ENCODE results near the gene FIGN. TPM values are rescaled to one million over a fixed set of nuclear protein-coding genes. Genes with fewer than 3 reads are reported as not detected.

Gene FIGN
- total and polyA plus RNA-seq, 2 of the 13 experiments (the other 11 are each of a cell fraction or from before 2014, with no cell fraction given) = 6.6 to 6.7 TPM

- in situ Hi-C loops (cut with HindIII; ENCODE audit: extremely low pct_ligation_motif_present, low pct_unique_long_range_greater_than_20kb) (no loop called here), intact Hi-C loops (cut with micrococcal nuclease; ENCODE audit: unreplicated experiment) (loop anchor here (2.0 to 5.0 kb wide), 3 partner anchors 140 to 265 kb away; no protein-coding TSS in a partner anchor)
- Histone ChIP-seq H3K4me1 (ENCODE audit: insufficient read depth, low read length) (peaks cover 29% of the 10 kb centered on the region), H3K79me2 (ENCODE audit: insufficient read depth, low read length) (peaks cover 32% of the 10 kb centered on the region), H3K27me3 (ENCODE audit: control insufficient read depth in 1 of 2, insufficient read depth in 2 of 2, low read length in 2 of 2) (peaks cover 0 to 4% of the 10 kb centered on the region in 2 experiments; a peak in 2 of 5 replicates), H3K9ac (ENCODE audit: insufficient read depth, low read depth, low read length) (no peak overlapping the region), H2AFZ (ENCODE audit: low read length) (no peak overlapping the region), H4K20me1 (ENCODE audit: insufficient read depth, low read length) (no peaks in the 10 kb centered on the region), H3K4me3 (replicated peaks in 1 of 3; ENCODE audit: insufficient read depth in 1 of 3, low read depth in 2 of 3, low read length in 3 of 3) (peak overlapping the region in 1 of 3 experiments; percentile 87; a peak in 1 of 6 replicates), H3K27ac (ENCODE audit: extremely low read length, insufficient read depth, low read length) (no peak overlapping the region), H3K9me3 (ENCODE audit: low read length) (no peaks in the 10 kb centered on the region), H3K4me2 (ENCODE audit: low read depth, low read length) (peak overlapping the region; percentile 99), H3K36me3 (replicated peaks in 1 of 2; ENCODE audit: control insufficient read depth in 1 of 2, insufficient read depth in 2 of 2, low read length in 2 of 2) (no peaks in the 10 kb centered on the region)
- ATAC-seq (no peak), DNase-seq (ENCODE audit: low spot score) (no peak), FAIRE-seq (no peak)
- POLR2A ChIA-PET = interaction anchor here (1.2 kb wide), 1 partner anchor 9 kb away, joined by 3 read pairs; no protein-coding TSS in a partner anchor
- BruUV-seq (replicated peaks) = no TSS peak
- peak; percentile 86; the same call in 1 of the 2 replicates for TF ChIP-seq CBX2 (IDR thresholded peaks at IDR 0.05; ENCODE audit: low read depth, low read length)
- no peak for TF ChIP-seq CBX2 (CRISPR knock-in tag; IDR thresholded peaks at IDR 0.05; ENCODE audit: low read depth)
- peak in 1 of 2 experiments; percentile 71; a peak in 2 of 4 replicates for TF ChIP-seq REST (IDR thresholded peaks at IDR 0.05; ENCODE audit: borderline replicate concordance in 1 of 2, low read depth in 1 of 2, low read length in 2 of 2)
- no peak for TF ChIP-seq BRD4 (CRISPR knock-in tag; IDR thresholded peaks at IDR 0.05)
- CTCF ChIA-PET (ENCODE audit: low intra/inter-chr PET ratio, low total read pairs) = no interaction called here
- WGBS (ENCODE audit: low lambda C conversion rate) = 47% methylated on average over 2 of the region's 2 CpGs
These were observed 1.8 kb upstream of the FIGN start for GRCh38 chr2:163737563-163737962.

GRCh38 chr2:163737190-163737439 is 1.3 kb upstream of the FIGN start:
- FAIRE-seq (no peak), DNase-seq (ENCODE audit: low spot score) (no peak), ATAC-seq (no peak; the same call in 2 of the 3 replicates)
- H2AFZ ChIP-seq (ENCODE audit: low read length) = peak overlapping the region; percentile 65
- peaks cover 0 to 4% of the 10 kb centered on the region in 2 experiments; a peak in 2 of 5 replicates for H3K27me3 ChIP-seq (ENCODE audit: control insufficient read depth in 1 of 2, insufficient read depth in 2 of 2, low read length in 2 of 2)
- WGBS (ENCODE audit: low lambda C conversion rate) = 18% methylated on average over 5 of the region's 5 CpGs
- H3K4me2 ChIP-seq (ENCODE audit: low read depth, low read length) = peak overlapping the region; percentile 99
- peak overlapping the region; percentile 81 for H3K9ac ChIP-seq (ENCODE audit: insufficient read depth, low read depth, low read length)
- in situ Hi-C loops (cut with HindIII; ENCODE audit: extremely low pct_ligation_motif_present, low pct_unique_long_range_greater_than_20kb) (no loop called here), intact Hi-C loops (cut with micrococcal nuclease; ENCODE audit: unreplicated experiment) (loop anchor here (2.0 to 5.0 kb wide), 3 partner anchors 140 to 264 kb away; no protein-coding TSS in a partner anchor)
- H3K4me1 ChIP-seq (ENCODE audit: insufficient read depth, low read length) = peaks cover 33% of the 10 kb centered on the region
- CTCF ChIA-PET (ENCODE audit: low intra/inter-chr PET ratio, low total read pairs) = no interaction called here
- no peaks in the 10 kb centered on the region for H3K9me3 ChIP-seq (ENCODE audit: low read length)
- no peaks in the 10 kb centered on the region for H3K36me3 ChIP-seq (replicated peaks in 1 of 2; ENCODE audit: control insufficient read depth in 1 of 2, insufficient read depth in 2 of 2, low read length in 2 of 2)
- no TSS peak for BruUV-seq (replicated peaks)
- H3K4me3 ChIP-seq (replicated peaks in 1 of 3; ENCODE audit: insufficient read depth in 1 of 3, low read depth in 2 of 3, low read length in 3 of 3) = peak overlapping the region; percentile 87 to 100 (median 91)
- no peaks in the 10 kb centered on the region for H4K20me1 ChIP-seq (ENCODE audit: insufficient read depth, low read length)
- POLR2A ChIA-PET = no interaction called here
- peak; percentile 36; the same call in 1 of the 2 replicates for TF ChIP-seq ELF4 (CRISPR knock-in tag; IDR thresholded peaks at IDR 0.05; ENCODE audit: borderline replicate concordance)
- no peak for TF ChIP-seq FOXK2 (IDR thresholded peaks at IDR 0.05)
- TF ChIP-seq TBX2 (CRISPR knock-in tag; IDR thresholded peaks at IDR 0.05; ENCODE audit: borderline replicate concordance) = 0 out of 2 replicates have a peak, but pooled peaks have one; percentile 3
- TF ChIP-seq ZNF747 (CRISPR knock-in tag; IDR thresholded peaks at IDR 0.05; ENCODE audit: borderline replicate concordance) = 0 out of 2 replicates have a peak, but pooled peaks have one; percentile 40
- TF ChIP-seq, protein P1, sequence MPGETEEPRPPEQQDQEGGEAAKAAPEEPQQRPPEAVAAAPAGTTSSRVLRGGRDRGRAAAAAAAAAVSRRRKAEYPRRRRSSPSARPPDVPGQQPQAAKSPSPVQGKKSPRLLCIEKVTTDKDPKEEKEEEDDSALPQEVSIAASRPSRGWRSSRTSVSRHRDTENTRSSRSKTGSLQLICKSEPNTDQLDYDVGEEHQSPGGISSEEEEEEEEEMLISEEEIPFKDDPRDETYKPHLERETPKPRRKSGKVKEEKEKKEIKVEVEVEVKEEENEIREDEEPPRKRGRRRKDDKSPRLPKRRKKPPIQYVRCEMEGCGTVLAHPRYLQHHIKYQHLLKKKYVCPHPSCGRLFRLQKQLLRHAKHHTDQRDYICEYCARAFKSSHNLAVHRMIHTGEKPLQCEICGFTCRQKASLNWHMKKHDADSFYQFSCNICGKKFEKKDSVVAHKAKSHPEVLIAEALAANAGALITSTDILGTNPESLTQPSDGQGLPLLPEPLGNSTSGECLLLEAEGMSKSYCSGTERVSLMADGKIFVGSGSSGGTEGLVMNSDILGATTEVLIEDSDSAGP (CRISPR knock-in tag; IDR thresholded peaks at IDR 0.05; ENCODE audit: borderline replicate concordance) = no peak
- TF ChIP-seq SRY (CRISPR knock-in tag; IDR thresholded peaks at IDR 0.05) = no peak
- H3K79me2 ChIP-seq (ENCODE audit: insufficient read depth, low read length) = peaks cover 36% of the 10 kb centered on the region
- peak overlapping the region; percentile 89 for H3K27ac ChIP-seq (ENCODE audit: extremely low read length, insufficient read depth, low read length)

Data from HepG2 (cell line).